CD14-positive monocyte (primary cell): ENCODE results near the gene PIR. TPM values are rescaled to one million over a fixed set of nuclear protein-coding genes. Genes with fewer than 3 reads are reported as not detected.
A peak's percentile ranks its signal among the peaks of the same experiment; 100 is the strongest.

Source experiments
- DNase-seq, 3 donors: peaks; one replicate each; pipeline ENCODE4 v3.0.0-alpha.2; 2011 to 2022
- H2AFZ ChIP-seq: 2 replicates; pipeline ENCODE4 v1.6.0; 2012; ENCODE audit warnings: mild to moderate bottlenecking, low read depth, low read length, inconsistent platforms; ENCODE audit not compliant: insufficient read depth, poor library complexity, severe bottlenecking
- H3K27ac ChIP-seq, 2 donors: 1 replicate in 1 of 2; 2 replicates in 1 of 2; pipeline ENCODE4 v1.5.1; 2012 to 2013; ENCODE audit warnings: low read length in 2 of 2, control low read depth in 1 of 2, inconsistent platforms in 1 of 2, low read depth in 1 of 2, mild to moderate bottlenecking in 1 of 2
- H3K27me3 ChIP-seq, 2 donors: one replicate each; pipeline versions ENCODE4 v1.6.0 to v1.6.1; 2011 to 2013; ENCODE audit warnings: low read length in 2 of 2; ENCODE audit not compliant: control insufficient read depth in 2 of 2, insufficient read depth in 2 of 2
- H3K36me3 ChIP-seq, 2 donors: replicated peaks in 1 of 2; 1 replicate in 1 of 2; 2 replicates in 1 of 2; pipeline versions ENCODE4 v1.5.1 to v1.6.1; 2012 to 2013; ENCODE audit warnings: low read length in 2 of 2, control low read depth in 1 of 2, inconsistent platforms in 1 of 2, mild to moderate bottlenecking in 1 of 2; ENCODE audit not compliant: insufficient read depth in 2 of 2, control insufficient read depth in 1 of 2
- H3K4me1 ChIP-seq, 2 donors: 1 replicate in 1 of 2; 2 replicates in 1 of 2; pipeline versions ENCODE4 v1.5.1 to v1.6.1; 2012 to 2013; ENCODE audit warnings: low read length in 2 of 2, control low read depth in 1 of 2, inconsistent platforms in 1 of 2, mild to moderate bottlenecking in 1 of 2, moderate library complexity in 1 of 2; ENCODE audit not compliant: insufficient read depth in 2 of 2, control insufficient read depth in 1 of 2
- H3K4me2 ChIP-seq: replicated peaks from 2 replicates; pipeline ENCODE3; 2012; ENCODE audit warnings: low read length, moderate library complexity, mild to moderate bottlenecking; ENCODE audit not compliant: poor library complexity, severe bottlenecking; ENCODE audit errors: extremely low read depth
- H3K4me3 ChIP-seq, 3 experiments: fragments of 200-600 bp in 1 of 3; sonication (generic) in 1 of 3; replicated peaks in 1 of 3; 1 replicate in 2 of 3; 2 replicates in 1 of 3; pipeline ENCODE4 v1.5.1; 2011 to 2013; ENCODE audit warnings: low read length in 3 of 3, mild to moderate bottlenecking in 3 of 3, control low read depth in 2 of 3, low read depth in 2 of 3, inconsistent platforms in 1 of 3, moderate library complexity in 1 of 3
- H3K79me2 ChIP-seq: 2 replicates; pipeline ENCODE4 v1.6.0; 2012; ENCODE audit warnings: mild to moderate bottlenecking, control low read depth, inconsistent platforms, low read length, moderate library complexity; ENCODE audit not compliant: insufficient read depth
- H3K9ac ChIP-seq: 2 replicates; pipeline ENCODE4 v1.6.0; 2017; ENCODE audit warnings: low read length, mild to moderate bottlenecking; ENCODE audit not compliant: insufficient read depth, poor library complexity, severe bottlenecking
- H3K9me3 ChIP-seq, 2 donors: replicated peaks in 1 of 2; 1 replicate in 1 of 2; 2 replicates in 1 of 2; pipeline versions ENCODE4 v1.5.1 to v1.6.1; 2012 to 2013; ENCODE audit warnings: low read length in 2 of 2, control low read depth in 1 of 2; ENCODE audit not compliant: control insufficient read depth in 1 of 2, insufficient read depth in 1 of 2
- H4K20me1 ChIP-seq: 2 replicates; pipeline ENCODE4 v1.6.0; 2012; ENCODE audit warnings: mild to moderate bottlenecking, low read length, control low read depth, moderate library complexity; ENCODE audit not compliant: insufficient read depth
- H3K27ac Mint-ChIP-seq, 7 donors: one replicate each; pipeline ENCODE4 v1.8.0; 2020; ENCODE audit warnings: mild to moderate bottlenecking in 7 of 7, mixed read lengths in 7 of 7, moderate library complexity in 6 of 7, inconsistent platforms in 2 of 7
- H3K27me3 Mint-ChIP-seq, 3 donors: one replicate each; pipeline ENCODE4 v1.8.0; 2021 to 2022; ENCODE audit warnings: low read depth in 3 of 3, mild to moderate bottlenecking in 3 of 3, mixed read lengths in 3 of 3, moderate library complexity in 3 of 3, inconsistent platforms in 1 of 3
- H3K36me3 Mint-ChIP-seq, 2 donors: one replicate each; pipeline ENCODE4 v1.8.0; 2020; ENCODE audit warnings: mixed read lengths in 2 of 2, inconsistent platforms in 1 of 2, mild to moderate bottlenecking in 1 of 2
- H3K4me1 Mint-ChIP-seq: one replicate; pipeline ENCODE4 v1.8.0; 2020; ENCODE audit warnings: mild to moderate bottlenecking, mixed read lengths
- H3K4me3 Mint-ChIP-seq, 2 donors: one replicate each; pipeline ENCODE4 v1.8.0; 2020; ENCODE audit warnings: mild to moderate bottlenecking in 2 of 2, mixed read lengths in 2 of 2, moderate library complexity in 1 of 2
- H3K9me3 Mint-ChIP-seq, 7 donors: one replicate each; pipeline ENCODE4 v1.8.0; 2020 to 2022; ENCODE audit warnings: mixed read lengths in 7 of 7, mild to moderate bottlenecking in 6 of 7, moderate library complexity in 6 of 7, inconsistent platforms in 2 of 7
- CTCF ChIP-seq: fragments of 200-600 bp; IDR thresholded peaks from one replicate; pipeline ENCODE4 v1.8.0; 2022; ENCODE audit warnings: antibody characterized with exemption, mild to moderate bottlenecking
- WGBS: methylation state at CpG from one replicate; pipeline ENCODE4 v1.1.5; 2013; ENCODE audit warnings: missing lambda C conversion rate; ENCODE audit not compliant: insufficient coverage; 5-methylcytosine and 5-hydroxymethylcytosine counted together
- intact Hi-C, 2 donors: fragments of 100-400 bp; cut with micrococcal nuclease; formaldehyde crosslinking; loops; one replicate each; pipeline versions ENCODE4 v1.15.0 to v1.15.1; 2023
- polyA plus RNA-seq, 3 donors: library from polyadenylated mRNA; depleted of rRNA in 1 of 3; unstranded in 2 of 3; stranded (reverse) in 1 of 3; fragments of 300-500 nt in 2 of 3; fragments of >200 nt in 1 of 3; fragmentation: Illumina TruSeq in 2 of 3; gene quantifications; 1 replicate in 2 of 3; 2 replicates in 1 of 3; pipeline ENCODE4 v1.2.3, GENCODE V29; 2012 to 2021

PIR gene
- polyA plus RNA-seq, 3 donors: 0.05 to 0.23 TPM; not detected in 1

- no peak for TF ChIP-seq CTCF
- Mint-ChIP-seq H3K9me3 (peaks cover 0 to 6% (median 0%) of the 10 kb centered on the region in 7 donors), H3K4me3 (no peak overlapping the region), H3K36me3 (no peaks in the 10 kb centered on the region), H3K27me3 (peaks cover 0 to 59% (median 2%) of the 10 kb centered on the region in 3 donors), H3K27ac (no peak overlapping the region), H3K4me1 (peaks cover 22% of the 10 kb centered on the region)
- Histone ChIP-seq H3K27me3 (peaks cover 0 to 61% of the 10 kb centered on the region in 2 donors), H3K9me3 (no peaks in the 10 kb centered on the region), H3K79me2 (no peaks in the 10 kb centered on the region), H3K4me2 (no peak overlapping the region), H3K9ac (no peak overlapping the region), H3K4me1 (peaks cover 0 to 5% of the 10 kb centered on the region in 2 donors), H3K27ac (no peak overlapping the region), H2AFZ (no peak overlapping the region), H4K20me1 (no peaks in the 10 kb centered on the region), H3K36me3 (no peaks in the 10 kb centered on the region), H3K4me3 (no peak overlapping the region)
- no CpG with 5 or more reads among the region's 2 CpGs for WGBS
- no peak for DNase-seq
- intact Hi-C loops: no loop called here
Observed at GRCh38 chrX:15498741-15499140, 5.6 kb upstream of the PIR start.

- peak overlapping the region in 1 of 7 donors; percentile 57 for H3K27ac Mint-ChIP-seq
- no CpG with 5 or more reads among the region's 4 CpGs for WGBS
- no peak overlapping the region for H3K4me3 Mint-ChIP-seq
- Histone ChIP-seq H3K27me3 (peaks cover 0 to 57% of the 10 kb centered on the region in 2 donors), H3K9ac (no peak overlapping the region), H3K4me3 (no peak overlapping the region), H3K4me1 (peaks cover 8% of the 10 kb centered on the region in 2 donors), H3K27ac (no peak overlapping the region), H3K9me3 (no peaks in the 10 kb centered on the region), H3K79me2 (no peaks in the 10 kb centered on the region), H3K36me3 (no peaks in the 10 kb centered on the region), H2AFZ (no peak overlapping the region), H4K20me1 (no peaks in the 10 kb centered on the region), H3K4me2 (no peak overlapping the region)
- intact Hi-C loops: no loop called here
- DNase-seq: peak; percentile 26 to 40 (median 29)
- H3K9me3 Mint-ChIP-seq: peaks cover 0 to 11% (median 0%) of the 10 kb centered on the region in 7 donors
- H3K27me3 Mint-ChIP-seq: peaks cover 0 to 66% (median 2%) of the 10 kb centered on the region in 3 donors
- H3K36me3 Mint-ChIP-seq: no peaks in the 10 kb centered on the region
- peak; percentile 58 for TF ChIP-seq CTCF
- H3K4me1 Mint-ChIP-seq: peaks cover 29% of the 10 kb centered on the region
Observed at GRCh38 chrX:15497865-15498264, 4.7 kb upstream of the PIR start.
